WTC11 (cell line): Measurements from ENCODE around the gene ZNF512B. TPM values are rescaled to one million over a fixed set of nuclear protein-coding genes. Genes with fewer than 3 reads are reported as not detected.

Experiments
- ATF1 ChIP-seq: sonication (generic); formaldehyde crosslinking; IDR thresholded peaks from 2 replicates; pipeline ENCODE4 v1.8.1; 2023; ENCODE audit warnings: mild to moderate bottlenecking, moderate library complexity, missing genetic modification reagents
- ATF2 ChIP-seq: sonication (generic); formaldehyde crosslinking; IDR thresholded peaks from 2 replicates; pipeline ENCODE4 v1.8.1; 2022; ENCODE audit warnings: low read depth, missing genetic modification reagents, borderline replicate concordance
- E2F1 ChIP-seq: sonication (generic); formaldehyde crosslinking; IDR thresholded peaks from 2 replicates; pipeline ENCODE4 v1.8.0; 2022; ENCODE audit warnings: mild to moderate bottlenecking, missing genetic modification reagents
- FOXP1 ChIP-seq: sonication (generic); formaldehyde crosslinking; IDR thresholded peaks from 2 replicates; pipeline ENCODE4 v1.8.0; 2022; ENCODE audit warnings: missing genetic modification reagents, mild to moderate bottlenecking, moderate library complexity, borderline replicate concordance
- GTF2I ChIP-seq: fragments of 250-450 bp; sonication (Bioruptor Pico); conservative IDR thresholded peaks from 2 replicates; pipeline ENCODE4 v1.4.0; 2021; ENCODE audit warnings: mild to moderate bottlenecking
- JAZF1 ChIP-seq: fragments of 250-450 bp; sonication (Bioruptor Pico); IDR thresholded peaks from 2 replicates; pipeline ENCODE4 v1.9.0; 2021; ENCODE audit warnings: moderate library complexity, mild to moderate bottlenecking, inconsistent platforms
- NFE2L1 ChIP-seq: sonication (generic); formaldehyde crosslinking; IDR thresholded peaks from 2 replicates; pipeline ENCODE4 v1.8.1; 2023; ENCODE audit warnings: missing genetic modification reagents
- NFYB ChIP-seq: sonication (generic); formaldehyde crosslinking; conservative IDR thresholded peaks from 2 replicates; pipeline ENCODE4 v1.8.0; 2022; ENCODE audit warnings: low read depth, missing genetic modification reagents
- NR1H2 ChIP-seq: sonication (generic); formaldehyde crosslinking; IDR thresholded peaks from 2 replicates; pipeline ENCODE4 v1.9.0; 2021; ENCODE audit warnings: mild to moderate bottlenecking, moderate library complexity, missing genetic modification reagents
- RELA ChIP-seq: sonication (generic); formaldehyde crosslinking; IDR thresholded peaks from 2 replicates; pipeline ENCODE4 v1.8.1; 2022; ENCODE audit warnings: missing genetic modification reagents, mild to moderate bottlenecking, borderline replicate concordance
- TEAD4 ChIP-seq: sonication (generic); formaldehyde crosslinking; IDR thresholded peaks from 2 replicates; pipeline ENCODE4 v1.8.0; 2022; ENCODE audit warnings: mild to moderate bottlenecking, missing genetic modification reagents
- TP53 ChIP-seq: sonication (generic); formaldehyde crosslinking; IDR thresholded peaks from 2 replicates; pipeline ENCODE4 v1.8.1; 2023; ENCODE audit warnings: mild to moderate bottlenecking, missing genetic modification reagents
- ZNF219 ChIP-seq: sonication (generic); formaldehyde crosslinking; IDR thresholded peaks from 2 replicates; pipeline ENCODE4 v1.8.0; 2023; ENCODE audit warnings: missing genetic modification reagents, mild to moderate bottlenecking, borderline replicate concordance
- ZNF232 ChIP-seq: sonication (generic); formaldehyde crosslinking; IDR thresholded peaks from 2 replicates; pipeline ENCODE4 v1.8.0; 2022; ENCODE audit warnings: mild to moderate bottlenecking, missing genetic modification reagents
- ZNF317 ChIP-seq: sonication (generic); formaldehyde crosslinking; IDR thresholded peaks from 2 replicates; pipeline ENCODE4 v1.8.1; 2023; ENCODE audit warnings: low read depth, mild to moderate bottlenecking, moderate library complexity, missing genetic modification reagents, borderline replicate concordance
- ZNF423 ChIP-seq: fragments of 250-450 bp; sonication (Bioruptor Pico); IDR thresholded peaks from 2 replicates; pipeline ENCODE4 v2.1.2; 2022; ENCODE audit warnings: mild to moderate bottlenecking, moderate library complexity
- total RNA-seq: library from RNA; stranded (reverse); gene quantifications from 3 replicates; pipeline ENCODE4 v1.2.3, GENCODE V29; 2021
- TF ChIP-seq, protein P1 (sequence below): sonication (generic); formaldehyde crosslinking; IDR thresholded peaks from 2 replicates; pipeline ENCODE4 v1.8.1; 2023; ENCODE audit warnings: mild to moderate bottlenecking, missing genetic modification reagents
- TF ChIP-seq, protein P2 (sequence below): sonication (generic); formaldehyde crosslinking; IDR thresholded peaks from 2 replicates; pipeline ENCODE4 v1.8.1; 2023; ENCODE audit warnings: mild to moderate bottlenecking, missing genetic modification reagents, moderate library complexity
- TF ChIP-seq, protein P3 (sequence below): sonication (generic); formaldehyde crosslinking; IDR thresholded peaks from 2 replicates; pipeline ENCODE4 v1.8.0; 2022; ENCODE audit warnings: missing genetic modification reagents
- TF ChIP-seq, protein P4 (sequence below): fragments of 250-450 bp; sonication (Bioruptor Pico); IDR thresholded peaks from 2 replicates; pipeline ENCODE4 v1.9.0; 2021; ENCODE audit warnings: mild to moderate bottlenecking
- TF ChIP-seq, protein P5 (sequence below): sonication (generic); formaldehyde crosslinking; IDR thresholded peaks from 2 replicates; pipeline ENCODE4 v1.8.0; 2022; ENCODE audit warnings: mild to moderate bottlenecking, missing genetic modification reagents
- TF ChIP-seq, protein P6 (sequence below): sonication (generic); formaldehyde crosslinking; IDR thresholded peaks from 2 replicates; pipeline ENCODE4 v1.8.0; 2023; ENCODE audit warnings: missing genetic modification reagents, mild to moderate bottlenecking, borderline replicate concordance

ZNF512B gene
- total RNA-seq, 1 experiment from 2014 or later, result 23.3 TPM

- TF ChIP-seq, protein P1, sequence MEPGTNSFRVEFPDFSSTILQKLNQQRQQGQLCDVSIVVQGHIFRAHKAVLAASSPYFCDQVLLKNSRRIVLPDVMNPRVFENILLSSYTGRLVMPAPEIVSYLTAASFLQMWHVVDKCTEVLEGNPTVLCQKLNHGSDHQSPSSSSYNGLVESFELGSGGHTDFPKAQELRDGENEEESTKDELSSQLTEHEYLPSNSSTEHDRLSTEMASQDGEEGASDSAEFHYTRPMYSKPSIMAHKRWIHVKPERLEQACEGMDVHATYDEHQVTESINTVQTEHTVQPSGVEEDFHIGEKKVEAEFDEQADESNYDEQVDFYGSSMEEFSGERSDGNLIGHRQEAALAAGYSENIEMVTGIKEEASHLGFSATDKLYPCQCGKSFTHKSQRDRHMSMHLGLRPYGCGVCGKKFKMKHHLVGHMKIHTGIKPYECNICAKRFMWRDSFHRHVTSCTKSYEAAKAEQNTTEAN (CRISPR knock-in tag), result no peak; the same call in 1 of the 2 replicates
- TF ChIP-seq TP53 (CRISPR knock-in tag) (no peak), GTF2I (CRISPR knock-in tag) (no peak), NR1H2 (CRISPR knock-in tag) (no peak), ZNF219 (no peak), TEAD4 (no peak), ATF2 (CRISPR knock-in tag) (no peak), RELA (CRISPR knock-in tag) (no peak), ZNF317 (no peak), ATF1 (no peak), JAZF1 (CRISPR knock-in tag) (no peak), NFE2L1 (CRISPR knock-in tag) (no peak), ZNF423 (CRISPR knock-in tag) (no peak), NFYB (CRISPR knock-in tag) (no peak), FOXP1 (CRISPR knock-in tag) (0 out of 2 replicates have a peak, but pooled peaks have one; percentile 54), ZNF232 (CRISPR knock-in tag) (peak; percentile 61; the same call in 1 of the 2 replicates), E2F1 (no peak)
- TF ChIP-seq, protein P2, sequence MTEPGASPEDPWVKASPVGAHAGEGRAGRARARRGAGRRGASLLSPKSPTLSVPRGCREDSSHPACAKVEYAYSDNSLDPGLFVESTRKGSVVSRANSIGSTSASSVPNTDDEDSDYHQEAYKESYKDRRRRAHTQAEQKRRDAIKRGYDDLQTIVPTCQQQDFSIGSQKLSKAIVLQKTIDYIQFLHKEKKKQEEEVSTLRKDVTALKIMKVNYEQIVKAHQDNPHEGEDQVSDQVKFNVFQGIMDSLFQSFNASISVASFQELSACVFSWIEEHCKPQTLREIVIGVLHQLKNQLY (CRISPR knock-in tag), result no peak
- TF ChIP-seq, protein P3, sequence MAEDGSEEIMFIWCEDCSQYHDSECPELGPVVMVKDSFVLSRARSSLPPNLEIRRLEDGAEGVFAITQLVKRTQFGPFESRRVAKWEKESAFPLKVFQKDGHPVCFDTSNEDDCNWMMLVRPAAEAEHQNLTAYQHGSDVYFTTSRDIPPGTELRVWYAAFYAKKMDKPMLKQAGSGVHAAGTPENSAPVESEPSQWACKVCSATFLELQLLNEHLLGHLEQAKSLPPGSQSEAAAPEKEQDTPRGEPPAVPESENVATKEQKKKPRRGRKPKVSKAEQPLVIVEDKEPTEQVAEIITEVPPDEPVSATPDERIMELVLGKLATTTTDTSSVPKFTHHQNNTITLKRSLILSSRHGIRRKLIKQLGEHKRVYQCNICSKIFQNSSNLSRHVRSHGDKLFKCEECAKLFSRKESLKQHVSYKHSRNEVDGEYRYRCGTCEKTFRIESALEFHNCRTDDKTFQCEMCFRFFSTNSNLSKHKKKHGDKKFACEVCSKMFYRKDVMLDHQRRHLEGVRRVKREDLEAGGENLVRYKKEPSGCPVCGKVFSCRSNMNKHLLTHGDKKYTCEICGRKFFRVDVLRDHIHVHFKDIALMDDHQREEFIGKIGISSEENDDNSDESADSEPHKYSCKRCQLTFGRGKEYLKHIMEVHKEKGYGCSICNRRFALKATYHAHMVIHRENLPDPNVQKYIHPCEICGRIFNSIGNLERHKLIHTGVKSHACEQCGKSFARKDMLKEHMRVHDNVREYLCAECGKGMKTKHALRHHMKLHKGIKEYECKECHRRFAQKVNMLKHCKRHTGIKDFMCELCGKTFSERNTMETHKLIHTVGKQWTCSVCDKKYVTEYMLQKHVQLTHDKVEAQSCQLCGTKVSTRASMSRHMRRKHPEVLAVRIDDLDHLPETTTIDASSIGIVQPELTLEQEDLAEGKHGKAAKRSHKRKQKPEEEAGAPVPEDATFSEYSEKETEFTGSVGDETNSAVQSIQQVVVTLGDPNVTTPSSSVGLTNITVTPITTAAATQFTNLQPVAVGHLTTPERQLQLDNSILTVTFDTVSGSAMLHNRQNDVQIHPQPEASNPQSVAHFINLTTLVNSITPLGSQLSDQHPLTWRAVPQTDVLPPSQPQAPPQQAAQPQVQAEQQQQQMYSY (CRISPR knock-in tag), result no peak
- TF ChIP-seq, protein P4, sequence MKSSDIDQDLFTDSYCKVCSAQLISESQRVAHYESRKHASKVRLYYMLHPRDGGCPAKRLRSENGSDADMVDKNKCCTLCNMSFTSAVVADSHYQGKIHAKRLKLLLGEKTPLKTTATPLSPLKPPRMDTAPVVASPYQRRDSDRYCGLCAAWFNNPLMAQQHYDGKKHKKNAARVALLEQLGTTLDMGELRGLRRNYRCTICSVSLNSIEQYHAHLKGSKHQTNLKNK (CRISPR knock-in tag), result no peak
- TF ChIP-seq, protein P5, sequence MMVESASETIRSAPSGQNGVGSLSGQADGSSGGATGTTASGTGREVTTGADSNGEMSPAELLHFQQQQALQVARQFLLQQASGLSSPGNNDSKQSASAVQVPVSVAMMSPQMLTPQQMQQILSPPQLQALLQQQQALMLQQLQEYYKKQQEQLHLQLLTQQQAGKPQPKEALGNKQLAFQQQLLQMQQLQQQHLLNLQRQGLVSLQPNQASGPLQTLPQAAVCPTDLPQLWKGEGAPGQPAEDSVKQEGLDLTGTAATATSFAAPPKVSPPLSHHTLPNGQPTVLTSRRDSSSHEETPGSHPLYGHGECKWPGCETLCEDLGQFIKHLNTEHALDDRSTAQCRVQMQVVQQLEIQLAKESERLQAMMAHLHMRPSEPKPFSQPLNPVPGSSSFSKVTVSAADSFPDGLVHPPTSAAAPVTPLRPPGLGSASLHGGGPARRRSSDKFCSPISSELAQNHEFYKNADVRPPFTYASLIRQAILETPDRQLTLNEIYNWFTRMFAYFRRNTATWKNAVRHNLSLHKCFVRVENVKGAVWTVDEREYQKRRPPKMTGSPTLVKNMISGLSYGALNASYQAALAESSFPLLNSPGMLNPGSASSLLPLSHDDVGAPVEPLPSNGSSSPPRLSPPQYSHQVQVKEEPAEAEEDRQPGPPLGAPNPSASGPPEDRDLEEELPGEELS, result no peak
- TF ChIP-seq, protein P6, sequence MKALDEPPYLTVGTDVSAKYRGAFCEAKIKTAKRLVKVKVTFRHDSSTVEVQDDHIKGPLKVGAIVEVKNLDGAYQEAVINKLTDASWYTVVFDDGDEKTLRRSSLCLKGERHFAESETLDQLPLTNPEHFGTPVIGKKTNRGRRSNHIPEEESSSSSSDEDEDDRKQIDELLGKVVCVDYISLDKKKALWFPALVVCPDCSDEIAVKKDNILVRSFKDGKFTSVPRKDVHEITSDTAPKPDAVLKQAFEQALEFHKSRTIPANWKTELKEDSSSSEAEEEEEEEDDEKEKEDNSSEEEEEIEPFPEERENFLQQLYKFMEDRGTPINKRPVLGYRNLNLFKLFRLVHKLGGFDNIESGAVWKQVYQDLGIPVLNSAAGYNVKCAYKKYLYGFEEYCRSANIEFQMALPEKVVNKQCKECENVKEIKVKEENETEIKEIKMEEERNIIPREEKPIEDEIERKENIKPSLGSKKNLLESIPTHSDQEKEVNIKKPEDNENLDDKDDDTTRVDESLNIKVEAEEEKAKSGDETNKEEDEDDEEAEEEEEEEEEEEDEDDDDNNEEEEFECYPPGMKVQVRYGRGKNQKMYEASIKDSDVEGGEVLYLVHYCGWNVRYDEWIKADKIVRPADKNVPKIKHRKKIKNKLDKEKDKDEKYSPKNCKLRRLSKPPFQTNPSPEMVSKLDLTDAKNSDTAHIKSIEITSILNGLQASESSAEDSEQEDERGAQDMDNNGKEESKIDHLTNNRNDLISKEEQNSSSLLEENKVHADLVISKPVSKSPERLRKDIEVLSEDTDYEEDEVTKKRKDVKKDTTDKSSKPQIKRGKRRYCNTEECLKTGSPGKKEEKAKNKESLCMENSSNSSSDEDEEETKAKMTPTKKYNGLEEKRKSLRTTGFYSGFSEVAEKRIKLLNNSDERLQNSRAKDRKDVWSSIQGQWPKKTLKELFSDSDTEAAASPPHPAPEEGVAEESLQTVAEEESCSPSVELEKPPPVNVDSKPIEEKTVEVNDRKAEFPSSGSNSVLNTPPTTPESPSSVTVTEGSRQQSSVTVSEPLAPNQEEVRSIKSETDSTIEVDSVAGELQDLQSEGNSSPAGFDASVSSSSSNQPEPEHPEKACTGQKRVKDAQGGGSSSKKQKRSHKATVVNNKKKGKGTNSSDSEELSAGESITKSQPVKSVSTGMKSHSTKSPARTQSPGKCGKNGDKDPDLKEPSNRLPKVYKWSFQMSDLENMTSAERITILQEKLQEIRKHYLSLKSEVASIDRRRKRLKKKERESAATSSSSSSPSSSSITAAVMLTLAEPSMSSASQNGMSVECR (CRISPR knock-in tag), result peak; percentile 59; the same call in 1 of the 2 replicates
These were observed 8.8 kb upstream of the ZNF512B start (continued) for GRCh38 chr20:63978319-63979228.
